Measurements from ENCODE around the gene CD164.

CD164 gene

DNA sequence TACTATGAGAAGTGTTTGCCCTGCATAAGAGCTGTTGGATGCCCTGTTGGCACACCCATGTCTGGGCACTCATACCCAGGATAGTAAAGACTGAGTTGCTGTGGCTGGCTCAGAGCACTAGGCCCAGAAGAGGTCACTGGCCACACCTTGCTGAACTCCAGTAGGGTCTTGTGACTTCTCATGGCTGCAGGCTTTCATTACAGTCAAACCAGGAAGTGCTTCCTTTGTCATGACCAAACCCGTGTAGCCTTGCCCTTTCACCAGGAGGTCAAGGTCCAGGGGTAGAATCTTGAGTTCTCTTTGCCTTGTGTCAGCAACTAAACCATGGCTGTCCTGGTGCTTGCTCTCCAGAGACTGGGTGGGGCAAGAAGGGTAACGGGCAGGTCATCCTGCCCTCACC lies 49.5 kb downstream of the CD164 start:
- no peak for DNase-seq (ENCODE audit: low read depth, low spot score)
- Histone ChIP-seq H3K4me3 (no peak overlapping the region), H3K9me3 (ENCODE audit: low read depth, low read length) (no peaks in the 10 kb centered on the region), H3K27ac (no peak overlapping the region), H3K36me3 (ENCODE audit: insufficient read depth, low read length) (no peaks in the 10 kb centered on the region), H3K9ac (ENCODE audit: insufficient read length) (no peak overlapping the region)
- no peak for TF ChIP-seq FOXP2 (optimal IDR thresholded peaks at IDR 0.05; ENCODE audit: control extremely low read depth, extremely low read length, insufficient read depth)

GRCh38 chr6:109331081-109331480 lies 51.2 kb downstream of the CD164 start:
- Histone ChIP-seq H3K4me3 (no peak overlapping the region), H3K9ac (ENCODE audit: insufficient read length) (no peak overlapping the region), H3K36me3 (ENCODE audit: insufficient read depth, low read length) (no peaks in the 10 kb centered on the region), H3K9me3 (ENCODE audit: low read depth, low read length) (no peaks in the 10 kb centered on the region), H3K27ac (no peak overlapping the region)
- DNase-seq (ENCODE audit: low read depth, low spot score) = no peak
- TF ChIP-seq FOXP2 (optimal IDR thresholded peaks at IDR 0.05; ENCODE audit: control extremely low read depth, extremely low read length, insufficient read depth) (no peak), POLR2AphosphoS5 (IDR thresholded peaks at IDR 0.05; ENCODE audit: borderline replicate concordance, low read depth, low read length) (no peak), EZH2 (IDR thresholded peaks at IDR 0.05) (no peak)

DNA sequence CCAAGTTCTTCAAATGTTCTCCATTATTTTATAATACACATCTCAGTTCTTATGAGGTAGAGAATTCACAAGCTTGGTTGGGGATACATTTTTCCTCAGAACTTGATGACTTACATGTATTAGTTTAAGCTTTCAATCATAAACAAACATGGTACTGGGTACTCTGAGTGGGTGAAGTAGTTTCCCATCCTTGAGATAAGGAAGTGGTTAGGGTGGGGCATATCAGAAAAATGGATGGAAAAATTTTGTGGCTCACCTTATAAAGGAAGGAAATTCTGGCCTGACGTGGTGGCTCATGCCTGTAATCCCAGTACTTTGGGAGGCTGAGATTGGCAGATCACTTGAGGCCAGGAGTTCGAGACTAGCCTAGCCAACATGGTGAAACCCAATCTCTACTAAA lies 52.0 kb downstream of the CD164 start:
- TF ChIP-seq FOXP2 (optimal IDR thresholded peaks at IDR 0.05; ENCODE audit: control extremely low read depth, extremely low read length, insufficient read depth) = no peak
- TF ChIP-seq POLR2AphosphoS5 (IDR thresholded peaks at IDR 0.05; ENCODE audit: borderline replicate concordance, low read depth, low read length) = no peak
- TF ChIP-seq EZH2 (IDR thresholded peaks at IDR 0.05) = no peak
- Histone ChIP-seq H3K27ac (no peak overlapping the region), H3K36me3 (ENCODE audit: insufficient read depth, low read length) (no peaks in the 10 kb centered on the region), H3K9me3 (ENCODE audit: low read depth, low read length) (no peaks in the 10 kb centered on the region), H3K4me3 (no peak overlapping the region), H3K9ac (ENCODE audit: insufficient read length) (no peak overlapping the region)
- DNase-seq (ENCODE audit: low read depth, low spot score) = no peak

DNA sequence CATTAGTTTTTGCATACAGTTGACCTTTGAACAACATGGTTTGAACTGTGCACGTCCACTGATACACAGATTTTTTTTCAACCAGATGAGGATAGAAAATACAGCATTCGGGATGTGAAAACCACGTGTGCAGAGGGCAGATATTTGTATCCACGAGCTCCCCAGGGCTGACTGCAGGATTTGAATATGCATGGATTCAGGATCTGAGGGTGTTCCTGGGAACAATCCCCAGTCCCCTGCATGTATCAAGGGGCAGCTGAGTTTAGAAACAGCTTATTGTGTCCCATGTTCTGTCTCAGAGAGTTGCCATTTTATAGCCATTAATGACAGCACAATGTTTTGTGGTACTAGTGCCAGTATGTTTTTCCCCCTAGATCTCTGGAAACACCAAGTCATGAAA lies 53.6 kb downstream of the CD164 start:
- TF ChIP-seq POLR2AphosphoS5 (IDR thresholded peaks at IDR 0.05; ENCODE audit: borderline replicate concordance, low read depth, low read length) = no peak
- TF ChIP-seq FOXP2 (optimal IDR thresholded peaks at IDR 0.05; ENCODE audit: control extremely low read depth, extremely low read length, insufficient read depth) = no peak
- TF ChIP-seq EZH2 (IDR thresholded peaks at IDR 0.05) = no peak
- no peak for DNase-seq (ENCODE audit: low read depth, low spot score)
- Histone ChIP-seq H3K9ac (ENCODE audit: insufficient read length) (no peak overlapping the region), H3K36me3 (ENCODE audit: insufficient read depth, low read length) (no peaks in the 10 kb centered on the region), H3K27ac (no peak overlapping the region), H3K9me3 (ENCODE audit: low read depth, low read length) (no peaks in the 10 kb centered on the region), H3K4me3 (no peak overlapping the region)

DNA sequence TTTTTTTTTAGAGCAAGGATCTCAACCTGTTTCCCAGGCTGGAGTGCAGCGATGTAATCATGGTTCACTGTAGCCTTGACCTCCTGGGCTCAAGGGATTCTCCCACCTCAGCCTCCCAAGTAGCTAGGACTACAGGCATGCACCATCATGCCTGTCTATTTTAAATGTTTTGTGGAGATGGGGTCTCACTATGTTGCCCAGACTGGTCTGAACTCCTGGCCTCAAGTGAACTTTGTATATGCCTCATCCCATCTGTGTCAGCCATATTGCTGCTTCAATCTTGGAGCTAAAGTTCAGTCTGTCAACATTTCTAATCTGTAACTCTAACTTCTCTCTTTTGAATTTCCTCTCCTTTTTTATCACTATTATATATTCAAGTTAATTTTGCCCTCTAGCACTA lies 54.3 kb downstream of the CD164 start:
- Histone ChIP-seq H3K9me3 (ENCODE audit: low read depth, low read length) (no peaks in the 10 kb centered on the region), H3K9ac (ENCODE audit: insufficient read length) (no peak overlapping the region), H3K27ac (no peak overlapping the region), H3K36me3 (ENCODE audit: insufficient read depth, low read length) (no peaks in the 10 kb centered on the region), H3K4me3 (no peak overlapping the region)
- TF ChIP-seq FOXP2 (optimal IDR thresholded peaks at IDR 0.05; ENCODE audit: control extremely low read depth, extremely low read length, insufficient read depth) (no peak), EZH2 (IDR thresholded peaks at IDR 0.05) (no peak), POLR2AphosphoS5 (IDR thresholded peaks at IDR 0.05; ENCODE audit: borderline replicate concordance, low read depth, low read length) (no peak)
- DNase-seq (ENCODE audit: low read depth, low spot score) = no peak

DNA sequence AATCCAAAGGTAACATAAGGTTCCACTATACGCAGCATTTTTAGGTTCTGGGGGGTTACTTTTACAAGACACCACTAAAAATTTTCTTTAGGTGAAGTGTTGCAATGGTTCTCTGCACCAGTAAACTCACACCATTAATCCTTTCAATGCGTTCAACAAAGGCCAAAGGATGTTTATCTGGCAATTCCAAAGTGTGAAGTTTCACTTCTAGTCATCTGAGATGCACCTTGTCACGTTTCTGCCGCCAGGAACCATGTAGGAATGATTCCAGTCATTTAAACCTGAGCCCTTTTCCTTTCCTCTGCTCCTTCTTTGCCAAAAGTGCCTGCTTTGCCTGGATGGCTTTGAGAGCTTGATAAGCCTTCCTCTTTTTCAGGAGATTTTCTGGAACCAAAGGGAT lies 54.8 kb downstream of the CD164 start:
- Histone ChIP-seq H3K4me3 (no peak overlapping the region), H3K36me3 (ENCODE audit: insufficient read depth, low read length) (no peaks in the 10 kb centered on the region), H3K27ac (no peak overlapping the region), H3K9ac (ENCODE audit: insufficient read length) (no peak overlapping the region), H3K9me3 (ENCODE audit: low read depth, low read length) (no peaks in the 10 kb centered on the region)
- no peak for TF ChIP-seq POLR2AphosphoS5 (IDR thresholded peaks at IDR 0.05; ENCODE audit: borderline replicate concordance, low read depth, low read length)
- TF ChIP-seq EZH2 (IDR thresholded peaks at IDR 0.05) = no peak
- no peak for TF ChIP-seq FOXP2 (optimal IDR thresholded peaks at IDR 0.05; ENCODE audit: control extremely low read depth, extremely low read length, insufficient read depth)
- no peak for DNase-seq (ENCODE audit: low read depth, low spot score)

DNA sequence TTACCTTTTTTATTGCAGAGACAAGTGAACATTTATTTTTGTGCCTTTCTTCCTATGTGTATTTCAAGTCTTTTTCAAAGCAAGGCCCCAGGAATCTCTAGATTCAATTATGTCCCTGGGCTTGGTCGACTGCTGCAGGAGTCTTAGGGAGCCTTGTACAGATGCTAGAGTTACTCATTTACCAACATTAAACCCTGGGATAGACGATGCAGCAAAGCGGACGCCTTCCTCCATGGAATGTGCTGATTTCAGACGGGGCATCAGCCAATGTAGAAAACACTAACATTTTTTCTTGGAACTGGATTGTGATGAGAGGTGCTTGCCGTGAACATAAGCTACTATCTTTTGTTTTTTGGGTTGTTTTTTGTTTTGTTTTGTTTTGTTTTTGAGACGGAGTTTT lies 55.9 kb downstream of the CD164 start:
- no peak overlapping the region for H3K4me3 ChIP-seq
- no peak for DNase-seq (ENCODE audit: low read depth, low spot score)
- TF ChIP-seq EZH2 (IDR thresholded peaks at IDR 0.05) = no peak
- no peak for TF ChIP-seq POLR2AphosphoS5 (IDR thresholded peaks at IDR 0.05; ENCODE audit: borderline replicate concordance, low read depth, low read length)
- no peak for TF ChIP-seq FOXP2 (optimal IDR thresholded peaks at IDR 0.05; ENCODE audit: control extremely low read depth, extremely low read length, insufficient read depth)
- no peak overlapping the region for H3K27ac ChIP-seq
- no peak overlapping the region for H3K9ac ChIP-seq (ENCODE audit: insufficient read length)
- no peaks in the 10 kb centered on the region for H3K9me3 ChIP-seq (ENCODE audit: low read depth, low read length)
- no peaks in the 10 kb centered on the region for H3K36me3 ChIP-seq (ENCODE audit: insufficient read depth, low read length)

GRCh38 chr6:109325400-109325801 lies 56.9 kb downstream of the CD164 start:
- DNase-seq (ENCODE audit: low read depth, low spot score) = no peak
- H3K27ac ChIP-seq = no peak overlapping the region
- no peaks in the 10 kb centered on the region for H3K9me3 ChIP-seq (ENCODE audit: low read depth, low read length)
- H3K9ac ChIP-seq (ENCODE audit: insufficient read length) = no peak overlapping the region
- TF ChIP-seq EZH2 (IDR thresholded peaks at IDR 0.05) (no peak), FOXP2 (optimal IDR thresholded peaks at IDR 0.05; ENCODE audit: control extremely low read depth, extremely low read length, insufficient read depth) (no peak), POLR2AphosphoS5 (IDR thresholded peaks at IDR 0.05; ENCODE audit: borderline replicate concordance, low read depth, low read length) (no peak)
- H3K4me3 ChIP-seq = no peak overlapping the region
- no peaks in the 10 kb centered on the region for H3K36me3 ChIP-seq (ENCODE audit: insufficient read depth, low read length)

DNA sequence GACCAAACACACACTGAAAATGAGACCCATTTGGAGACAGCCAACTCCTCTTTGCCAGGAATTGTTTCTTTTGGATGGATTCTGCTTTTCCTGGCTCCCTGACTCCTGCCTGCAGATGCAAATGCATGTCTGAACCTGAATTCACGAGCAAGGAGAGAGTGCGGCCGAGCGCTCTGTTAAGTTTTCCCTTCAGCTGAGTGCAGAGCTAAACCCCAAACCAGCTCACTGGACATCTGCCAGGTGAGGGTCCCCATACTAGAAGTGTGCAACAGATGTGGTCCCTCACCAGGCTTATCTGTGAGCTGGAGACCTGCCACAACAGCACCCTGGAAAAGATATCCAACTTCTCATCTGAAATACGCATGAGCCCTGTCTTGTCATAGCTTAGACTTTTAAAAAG lies 59.0 kb downstream of the CD164 start:
- H3K36me3 ChIP-seq (ENCODE audit: insufficient read depth, low read length) = no peaks in the 10 kb centered on the region
- no peak overlapping the region for H3K4me3 ChIP-seq
- TF ChIP-seq EZH2 (IDR thresholded peaks at IDR 0.05) (no peak), POLR2AphosphoS5 (IDR thresholded peaks at IDR 0.05; ENCODE audit: borderline replicate concordance, low read depth, low read length) (no peak), FOXP2 (optimal IDR thresholded peaks at IDR 0.05; ENCODE audit: control extremely low read depth, extremely low read length, insufficient read depth) (no peak)
- H3K9me3 ChIP-seq (ENCODE audit: low read depth, low read length) = no peaks in the 10 kb centered on the region
- no peak overlapping the region for H3K27ac ChIP-seq
- DNase-seq (ENCODE audit: low read depth, low spot score) = no peak
- H3K9ac ChIP-seq (ENCODE audit: insufficient read length) = no peak overlapping the region
